H7 (cell line): Measurements from ENCODE around the gene SYT1. TPM values are rescaled to one million over a fixed set of nuclear protein-coding genes. Genes with fewer than 3 reads are reported as not detected.
"Not testable (repeated sequence)": the region's sequence is repeated elsewhere in the genome, so short reads cannot be mapped to it uniquely, and the experiment has no call there.

Source experiments
- DNase-seq: peaks from one replicate; pipeline ENCODE4 v3.0.0; 2012
- H3K27me3 ChIP-seq: 2 replicates; pipeline ENCODE4 v1.6.0; 2011; ENCODE audit warnings: mild to moderate bottlenecking, low read length; ENCODE audit not compliant: control insufficient read depth, insufficient read depth
- H3K36me3 ChIP-seq: replicated peaks from 2 replicates; pipeline ENCODE4 v1.5.1; 2011; ENCODE audit warnings: low read length; ENCODE audit not compliant: control insufficient read depth, insufficient read depth
- H3K4me3 ChIP-seq: 2 replicates; pipeline ENCODE4 v1.5.1; 2011; ENCODE audit warnings: low read depth, mild to moderate bottlenecking, control low read depth, low read length, moderate library complexity; ENCODE audit not compliant: insufficient read depth
- total RNA-seq: library from RNA; depleted of rRNA; stranded (reverse); fragments of >200 nt; shearing (Covaris generic); gene quantifications from 2 replicates; pipeline ENCODE4 v1.2.3, GENCODE V29; 2014; rRNA removed

The SYT1 gene
- total RNA-seq = 11.7 and 16.9 TPM in 2 replicates

GRCh38 chr12:78864403-78864869 lies at the start of gene SYT1:
Gene SYT1 (plus strand): TSS chr12:78864774.
- peak; percentile 82 for DNase-seq
- Histone ChIP-seq H3K4me3 (peak within 1 kb of the TSS; percentile 90), H3K36me3 (no peaks in the 10 kb centered on the region; the same call in 1 of the 2 replicates), H3K27me3 (no peaks in the 10 kb centered on the region; the same call in 1 of the 2 replicates)

DNA sequence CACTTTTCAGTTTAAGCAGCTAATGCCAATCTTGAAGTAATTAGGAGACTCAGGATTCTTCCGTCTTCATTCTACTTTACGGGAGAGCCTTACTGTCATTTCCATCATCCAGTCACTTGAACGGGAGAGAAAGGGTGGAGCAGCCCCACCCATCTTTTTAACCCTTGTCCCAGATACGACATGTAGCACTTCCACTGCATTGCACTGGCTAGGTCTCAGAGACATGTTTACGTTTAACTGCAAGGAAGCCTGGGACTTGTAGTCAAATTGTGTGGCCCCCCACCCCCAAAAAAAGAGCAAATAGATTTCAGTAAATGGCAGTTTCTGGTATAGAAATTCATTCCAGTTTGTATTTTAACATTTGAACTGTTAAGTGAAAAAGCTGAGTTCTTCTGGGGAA lies 46.1 kb upstream of the SYT1 start:
- no peak for DNase-seq
- Histone ChIP-seq H3K4me3 (no peak overlapping the region), H3K27me3 (no peaks in the 10 kb centered on the region), H3K36me3 (no peaks in the 10 kb centered on the region)

- Histone ChIP-seq H3K36me3 (no peaks in the 10 kb centered on the region), H3K27me3 (no peaks in the 10 kb centered on the region), H3K4me3 (no peak overlapping the region)
- DNase-seq = no peak
Observed at GRCh38 chr12:78820946-78821345, 43.6 kb upstream of the SYT1 start.

DNA sequence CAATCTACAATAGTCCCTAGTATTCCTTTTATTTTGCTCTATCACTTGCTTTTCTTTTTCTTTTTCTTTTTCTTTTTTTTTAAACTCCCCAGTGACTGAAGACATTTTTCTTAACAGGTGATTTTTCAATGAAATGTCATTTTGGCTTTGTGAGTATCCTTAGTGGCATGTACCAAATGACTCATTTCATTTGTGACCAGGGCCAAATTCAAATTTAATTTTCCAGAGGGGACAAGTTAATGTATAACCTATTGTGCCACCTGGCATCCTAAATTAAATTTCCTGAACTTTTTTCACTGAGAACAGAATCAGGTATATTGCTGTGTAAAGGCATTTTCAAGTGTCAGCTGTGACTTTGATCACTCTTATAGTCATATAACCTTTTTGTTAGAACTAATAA lies 39.7 kb upstream of the SYT1 start:
- Histone ChIP-seq H3K4me3 (no peak overlapping the region), H3K27me3 (no peaks in the 10 kb centered on the region), H3K36me3 (no peaks in the 10 kb centered on the region)
- DNase-seq = no peak

DNA sequence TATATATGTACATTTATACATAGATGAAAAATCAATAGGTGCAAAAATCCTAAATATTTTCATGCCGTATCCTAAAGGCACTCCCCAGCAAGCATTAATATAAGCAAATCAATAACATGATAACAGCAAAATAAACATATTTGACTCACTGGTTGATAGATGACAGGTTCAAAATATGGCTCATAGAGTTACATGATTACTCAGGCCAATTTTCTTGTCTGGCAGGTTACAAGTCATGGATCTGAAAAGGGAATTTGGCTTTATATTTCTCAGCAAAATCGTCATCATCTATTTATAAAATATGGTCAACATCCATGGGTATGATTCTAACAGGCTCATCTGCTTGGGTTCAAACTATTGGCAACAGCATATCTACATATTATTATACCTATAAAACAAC lies 34.9 kb upstream of the SYT1 start:
- no peaks in the 10 kb centered on the region for H3K36me3 ChIP-seq
- H3K27me3 ChIP-seq = no peaks in the 10 kb centered on the region
- no peak overlapping the region for H3K4me3 ChIP-seq
- no peak for DNase-seq

DNA sequence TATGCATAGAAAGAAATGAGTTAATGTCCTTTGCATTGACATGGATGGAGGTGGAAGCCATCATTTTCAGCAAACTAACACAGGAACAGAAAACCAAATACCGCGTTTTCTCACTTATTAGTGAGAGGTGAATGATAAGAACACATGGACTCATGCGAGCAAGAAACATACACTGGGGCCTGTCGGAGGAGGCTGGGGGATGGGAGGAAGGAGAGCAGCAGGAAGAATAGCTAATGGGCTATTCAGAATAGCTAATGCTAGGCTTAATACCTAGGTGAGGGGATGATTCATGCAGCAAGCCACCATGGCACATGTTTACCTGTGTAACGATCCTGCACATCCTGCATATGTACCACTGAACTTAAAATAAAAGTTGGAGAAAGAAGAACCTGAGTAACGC lies 29.1 kb upstream of the SYT1 start:
- Histone ChIP-seq H3K36me3 (no peaks in the 10 kb centered on the region), H3K4me3 (no peak overlapping the region), H3K27me3 (no peaks in the 10 kb centered on the region)
- DNase-seq = no peak

DNA sequence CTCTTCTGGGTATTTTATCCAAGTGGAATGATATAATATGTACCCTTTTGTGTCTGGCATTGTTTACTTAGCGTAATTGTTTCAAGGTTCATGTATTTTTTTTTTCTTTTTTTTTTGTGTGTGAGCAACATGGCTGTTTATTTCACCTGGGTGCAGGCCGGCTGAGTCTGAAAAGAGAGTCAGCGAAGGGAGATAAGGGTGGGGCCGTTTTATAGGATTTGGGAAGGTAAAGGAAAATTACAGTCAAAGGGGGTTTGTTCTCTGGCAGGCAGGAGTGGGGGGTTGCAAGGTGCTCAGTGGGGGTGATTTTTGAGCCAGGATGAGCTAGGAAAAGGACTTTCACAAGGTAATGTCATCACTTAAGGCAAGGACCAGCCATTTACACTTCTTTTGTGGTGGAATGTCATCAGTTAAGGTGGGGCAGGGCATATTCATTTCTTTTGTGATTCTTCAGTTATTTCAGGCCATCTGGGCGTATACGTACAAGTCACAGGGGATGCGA lies 24.0 kb upstream of the SYT1 start:
- DNase-seq, H3K27me3 ChIP-seq, H3K36me3 ChIP-seq, H3K4me3 ChIP-seq: not testable (repeated sequence)

GRCh38 chr12:78853231-78853630 lies 11.3 kb upstream of the SYT1 start:
- DNase-seq = no peak
- no peaks in the 10 kb centered on the region for H3K27me3 ChIP-seq
- H3K4me3 ChIP-seq = no peak overlapping the region

GRCh38 chr12:78863482-78864402 lies 832 bp upstream of the SYT1 start:
- Histone ChIP-seq H3K4me3 (peak overlapping the region; percentile 90), H3K36me3 (no peaks in the 10 kb centered on the region; the same call in 1 of the 2 replicates), H3K27me3 (no peaks in the 10 kb centered on the region; the same call in 1 of the 2 replicates)
- peak; percentile 78 for DNase-seq

More at GRCh38 chr12:78853231-78853630, 11.3 kb upstream of the SYT1 start:
- no peaks in the 10 kb centered on the region for H3K36me3 ChIP-seq

DNA sequence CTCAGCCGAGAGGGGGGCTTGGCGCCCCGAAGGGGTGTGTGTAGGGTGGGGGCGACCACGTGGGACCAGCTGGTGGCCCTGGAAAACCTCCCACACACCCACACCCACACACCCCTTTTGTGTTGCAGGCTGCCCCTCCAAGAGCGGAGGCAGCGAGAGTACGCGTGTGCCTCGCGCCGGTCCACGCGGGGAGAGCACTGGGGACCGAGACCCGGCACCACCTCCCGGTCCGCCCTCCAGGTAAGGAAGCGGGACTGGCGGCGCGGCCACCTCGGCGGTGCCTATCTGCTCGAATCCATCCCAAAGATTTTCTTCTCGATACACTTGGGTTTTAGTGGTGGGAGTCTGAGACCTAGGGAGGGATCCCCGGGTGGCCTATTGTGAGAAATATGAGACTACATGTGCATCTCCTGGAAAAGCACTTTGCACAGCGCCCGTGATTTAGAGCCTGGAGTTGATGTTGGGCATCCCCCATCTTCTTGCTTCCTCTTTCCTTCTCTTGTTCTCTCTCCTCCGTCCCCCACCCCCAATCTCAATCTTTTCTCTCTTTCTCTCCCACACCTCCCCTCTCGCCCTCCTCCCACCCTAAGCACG lies 393 bp downstream of the SYT1 start:
- peak; percentile 11 for DNase-seq
- Histone ChIP-seq H3K4me3 (peak overlapping the region; percentile 90), H3K27me3 (no peaks in the 10 kb centered on the region; the same call in 1 of the 2 replicates), H3K36me3 (no peaks in the 10 kb centered on the region; the same call in 1 of the 2 replicates)

- Histone ChIP-seq H3K4me3 (peak overlapping the region; percentile 90), H3K27me3 (no peaks in the 10 kb centered on the region; the same call in 1 of the 2 replicates), H3K36me3 (no peaks in the 10 kb centered on the region; the same call in 1 of the 2 replicates)
- no peak for DNase-seq
Observed at GRCh38 chr12:78865516-78865915, 942 bp downstream of the SYT1 start.

DNA sequence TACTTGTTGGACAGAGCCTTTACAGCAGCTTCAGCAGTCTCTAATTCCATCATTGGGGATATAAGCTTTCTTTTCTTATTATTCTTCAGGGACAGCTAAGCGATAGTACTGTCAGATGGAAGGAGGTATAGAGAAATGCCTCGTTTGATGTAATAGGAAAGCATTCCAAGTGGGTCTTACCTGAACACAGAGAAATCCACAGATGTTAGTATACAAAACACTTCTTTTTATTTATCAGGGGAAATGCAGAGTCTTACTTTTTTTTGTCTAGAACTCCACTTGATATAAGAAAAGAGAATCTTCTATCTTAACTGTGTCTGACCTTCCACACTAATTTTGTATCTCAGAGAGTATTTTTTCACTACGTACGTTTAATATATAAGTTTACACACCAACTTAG lies 1.9 kb downstream of the SYT1 start:
- Histone ChIP-seq H3K4me3 (no peak overlapping the region), H3K27me3 (no peaks in the 10 kb centered on the region; the same call in 1 of the 2 replicates), H3K36me3 (no peaks in the 10 kb centered on the region; the same call in 1 of the 2 replicates)
- no peak for DNase-seq

DNA sequence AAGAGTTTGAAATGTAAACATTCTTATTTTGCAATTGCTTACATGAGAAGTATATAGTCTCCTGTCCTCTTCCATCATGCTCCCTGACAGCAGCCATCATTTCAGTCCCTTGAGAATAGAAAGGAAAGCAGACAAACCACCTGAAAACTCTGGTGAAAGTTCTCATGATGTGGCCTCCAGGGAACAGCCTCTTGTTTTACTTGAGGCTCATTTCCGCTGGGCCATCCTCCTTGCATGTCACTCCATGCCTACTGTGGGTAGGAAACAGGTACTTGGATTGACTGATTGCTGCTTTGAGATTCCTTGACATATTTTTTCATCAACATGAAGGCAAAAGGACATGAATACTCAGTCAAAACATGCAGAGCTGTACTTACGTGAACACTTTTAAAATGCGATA lies 6.0 kb downstream of the SYT1 start:
- H3K36me3 ChIP-seq = no peaks in the 10 kb centered on the region; the same call in 1 of the 2 replicates
- H3K27me3 ChIP-seq = no peaks in the 10 kb centered on the region
- DNase-seq = no peak
- H3K4me3 ChIP-seq = no peak overlapping the region

DNA sequence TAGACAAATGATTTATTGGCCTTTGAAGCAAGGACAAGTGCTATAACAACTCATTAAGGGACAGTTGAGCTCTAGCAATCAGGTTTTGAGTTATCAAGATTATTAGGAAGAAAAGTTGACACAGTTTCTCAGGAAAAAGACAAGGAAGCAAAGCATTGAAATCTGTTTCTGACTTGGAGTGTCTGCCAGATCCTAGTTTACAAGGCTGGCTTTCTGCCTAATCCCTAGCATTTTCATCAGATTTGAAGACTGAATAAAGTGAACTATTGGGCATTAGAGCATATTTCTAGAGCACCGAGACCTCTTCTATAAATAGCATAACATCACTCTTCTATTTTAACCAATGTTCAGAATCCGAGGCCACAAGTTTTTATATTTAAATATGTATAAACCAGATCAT lies 7.0 kb downstream of the SYT1 start:
- no peaks in the 10 kb centered on the region for H3K27me3 ChIP-seq
- H3K4me3 ChIP-seq = no peak overlapping the region
- DNase-seq = no peak
- no peaks in the 10 kb centered on the region; the same call in 1 of the 2 replicates for H3K36me3 ChIP-seq
